Fibroblast of lung (primary cell): ENCODE results near the gene SHISA5.

ENCODE experiments used
- CTCF ChIP-seq, 2 donors: IDR thresholded peaks in 1 of 2; conservative IDR thresholded peaks in 1 of 2; 1 replicate in 1 of 2; 2 replicates in 1 of 2; pipeline ENCODE4 v1.5.1; 2011 to 2012; ENCODE audit warnings: low read length in 2 of 2, control low read depth in 1 of 2, inconsistent platforms in 1 of 2, low read depth in 1 of 2, mild to moderate bottlenecking in 1 of 2
- EZH2 ChIP-seq: IDR thresholded peaks from 2 replicates; pipeline ENCODE4 v1.5.1; 2012; ENCODE audit warnings: low read length, control low read depth, mild to moderate bottlenecking; ENCODE audit errors: missing control alignments

GRCh38 chr3:48437812-48438211, 66.2 kb downstream of the SHISA5 start:
- TF ChIP-seq CTCF (conservative IDR thresholded peaks at IDR 0.05 in 1 of 2, IDR thresholded peaks at IDR 0.05 in 1 of 2; ENCODE audit: low read depth in 1 of 2, low read length in 2 of 2) = no peak
- TF ChIP-seq EZH2 = no peak
